ENCODE measurements around the gene CALHM4.

The CALHM4 gene

DNA sequence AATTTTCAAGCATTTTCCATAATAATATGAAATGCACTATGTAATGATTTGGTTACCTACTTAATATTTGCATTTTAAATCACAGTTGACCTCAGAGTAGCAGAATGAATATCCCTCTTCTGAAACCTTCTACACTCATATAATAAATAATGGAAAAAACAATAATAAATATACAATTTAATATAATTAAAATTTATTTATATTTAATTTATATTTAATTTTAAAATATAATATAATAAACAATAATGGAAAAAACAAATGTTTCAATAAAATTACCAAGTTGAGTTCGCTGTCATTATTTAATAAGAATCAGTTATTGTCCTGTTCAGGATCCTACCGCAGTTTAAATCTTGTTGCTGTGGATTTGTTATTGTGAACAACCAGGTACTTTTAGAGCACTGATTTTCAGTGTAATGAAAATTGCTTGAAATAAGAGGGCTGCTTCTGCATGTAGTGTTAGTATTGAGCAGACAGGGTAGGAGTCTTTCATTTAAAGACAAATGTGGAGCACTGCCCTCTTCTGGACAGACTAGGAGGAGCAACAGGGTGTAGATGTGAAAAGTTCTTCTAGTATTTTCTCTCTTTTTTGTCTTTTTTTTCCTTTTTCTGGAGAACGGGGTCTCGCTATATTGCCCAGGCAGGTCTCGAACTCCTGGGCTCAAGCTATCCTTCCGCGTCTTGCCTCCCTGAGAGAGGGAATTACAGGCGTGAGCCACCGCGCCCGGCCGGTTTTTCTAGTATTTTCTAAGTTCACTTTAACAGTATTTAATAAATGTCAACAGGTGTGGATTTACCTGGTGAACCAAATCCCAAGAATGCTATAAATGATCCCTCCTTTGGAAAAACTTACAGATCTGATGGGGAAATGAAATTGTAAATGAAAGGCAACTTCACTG, 21.6 kb upstream of the CALHM4 start:
- no peak overlapping the region for H3K9ac ChIP-seq (ENCODE audit: insufficient read length)
- no peak overlapping the region for H3K4me3 ChIP-seq
- H3K9me3 ChIP-seq (ENCODE audit: low read depth, low read length), result no peaks in the 10 kb centered on the region
- TF ChIP-seq FOXP2 (optimal IDR thresholded peaks at IDR 0.05; ENCODE audit: control extremely low read depth, extremely low read length, insufficient read depth) (no peak), EZH2 (IDR thresholded peaks at IDR 0.05) (no peak), POLR2AphosphoS5 (IDR thresholded peaks at IDR 0.05; ENCODE audit: borderline replicate concordance, low read depth, low read length) (no peak)
- peak; percentile 57 for DNase-seq (ENCODE audit: low read depth, low spot score)
- H3K27ac ChIP-seq, result no peak overlapping the region
- H3K36me3 ChIP-seq (ENCODE audit: insufficient read depth, low read length), result no peaks in the 10 kb centered on the region

DNA sequence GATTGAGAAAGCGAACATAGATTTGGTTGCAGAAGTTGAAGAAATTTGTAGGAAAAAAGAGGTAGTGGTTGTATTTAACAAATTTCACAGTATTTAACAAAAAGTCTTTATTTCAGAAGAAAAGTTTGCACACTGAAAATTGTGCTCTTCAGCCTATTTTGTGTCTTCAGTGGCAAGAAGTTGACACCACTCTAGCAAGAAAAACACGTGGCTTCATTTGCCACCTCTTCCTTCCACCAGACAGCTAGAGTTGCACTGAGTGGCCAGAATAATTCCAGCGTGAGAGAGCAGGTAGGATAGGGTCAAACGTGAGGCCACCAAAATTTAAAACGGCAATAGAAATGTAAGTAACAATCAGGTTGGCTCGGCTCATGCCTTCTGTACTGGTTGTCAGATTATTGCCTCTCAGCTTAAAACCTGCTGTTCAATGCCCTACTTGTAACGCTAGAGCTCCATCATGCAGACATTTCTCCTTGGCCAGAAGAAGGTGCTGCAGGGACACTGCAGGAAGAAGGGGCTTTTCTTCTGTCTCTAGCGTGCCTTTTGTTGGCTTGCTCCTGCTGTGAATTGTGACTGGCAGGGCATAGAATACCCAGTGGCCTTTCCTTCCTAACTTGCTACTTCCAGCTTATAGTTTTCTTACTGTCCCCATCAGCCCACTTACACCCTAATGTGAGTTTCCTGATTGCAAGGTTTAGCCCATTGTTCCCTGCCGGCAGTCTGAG, 20.2 kb upstream of the CALHM4 start:
- H3K4me3 ChIP-seq, result no peak overlapping the region
- TF ChIP-seq POLR2AphosphoS5 (IDR thresholded peaks at IDR 0.05; ENCODE audit: borderline replicate concordance, low read depth, low read length) (no peak), EZH2 (IDR thresholded peaks at IDR 0.05) (no peak), FOXP2 (optimal IDR thresholded peaks at IDR 0.05; ENCODE audit: control extremely low read depth, extremely low read length, insufficient read depth) (no peak)
- no peak for DNase-seq (ENCODE audit: low read depth, low spot score)
- no peaks in the 10 kb centered on the region for H3K9me3 ChIP-seq (ENCODE audit: low read depth, low read length)
- no peaks in the 10 kb centered on the region for H3K36me3 ChIP-seq (ENCODE audit: insufficient read depth, low read length)
- H3K27ac ChIP-seq, result no peak overlapping the region
- no peak overlapping the region for H3K9ac ChIP-seq (ENCODE audit: insufficient read length)

DNA sequence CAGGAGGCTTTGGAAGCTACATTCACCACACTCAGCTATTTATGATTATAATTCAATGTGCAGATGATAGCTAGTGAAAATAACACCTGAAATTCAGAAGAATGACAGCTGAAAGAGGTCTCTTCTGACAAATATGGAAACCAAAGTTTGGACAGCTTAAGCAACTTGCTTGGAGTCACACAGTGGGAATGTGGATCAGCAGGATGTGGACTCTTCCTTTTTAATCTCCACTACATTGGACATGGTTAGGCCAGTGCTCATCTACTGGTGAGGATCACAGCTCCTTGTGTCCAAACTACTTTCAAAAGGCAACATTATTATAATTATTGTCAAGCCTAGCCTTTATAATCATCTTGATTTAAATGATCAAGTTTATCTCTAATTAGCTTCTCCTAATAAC, 18.4 kb upstream of the CALHM4 start:
- TF ChIP-seq POLR2AphosphoS5 (IDR thresholded peaks at IDR 0.05; ENCODE audit: borderline replicate concordance, low read depth, low read length), result no peak
- DNase-seq (ENCODE audit: low read depth, low spot score), result no peak
- H3K27ac ChIP-seq, result no peak overlapping the region
- H3K9me3 ChIP-seq (ENCODE audit: low read depth, low read length), result no peaks in the 10 kb centered on the region
- H3K36me3 ChIP-seq (ENCODE audit: insufficient read depth, low read length), result no peaks in the 10 kb centered on the region
- H3K4me3 ChIP-seq, result no peak overlapping the region
- no peak overlapping the region for H3K9ac ChIP-seq (ENCODE audit: insufficient read length)

- DNase-seq (ENCODE audit: low read depth, low spot score), result peak; percentile 52
- Histone ChIP-seq H3K9ac (ENCODE audit: insufficient read length) (no peak overlapping the region), H3K4me3 (no peak overlapping the region), H3K36me3 (ENCODE audit: insufficient read depth, low read length) (no peaks in the 10 kb centered on the region), H3K9me3 (ENCODE audit: low read depth, low read length) (no peaks in the 10 kb centered on the region), H3K27ac (no peak overlapping the region)
- TF ChIP-seq EZH2 (IDR thresholded peaks at IDR 0.05) (no peak), POLR2AphosphoS5 (IDR thresholded peaks at IDR 0.05; ENCODE audit: borderline replicate concordance, low read depth, low read length) (no peak), FOXP2 (optimal IDR thresholded peaks at IDR 0.05; ENCODE audit: control extremely low read depth, extremely low read length, insufficient read depth) (no peak)
Measured at GRCh38 chr6:116536216-116536621, 17.3 kb upstream of the CALHM4 start.

DNA sequence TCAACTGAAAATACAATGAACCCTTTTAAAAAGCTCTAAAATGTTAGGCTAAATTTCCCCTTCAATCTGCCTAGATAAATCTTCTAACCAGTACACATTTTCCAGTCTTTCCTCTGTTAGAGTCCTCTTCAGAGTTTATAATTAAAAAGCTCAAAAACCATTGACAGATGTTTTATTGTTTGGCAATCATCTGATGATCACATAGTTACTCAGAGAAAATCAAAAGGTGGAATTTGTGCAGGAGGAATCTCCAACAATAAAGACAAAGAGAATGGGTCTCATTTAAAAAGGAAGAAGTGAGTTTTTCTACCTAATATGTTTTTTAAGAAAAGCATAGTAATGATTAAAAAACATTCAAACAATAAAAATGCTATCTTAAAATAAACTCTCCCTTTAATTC, 11.1 kb upstream of the CALHM4 start:
- Histone ChIP-seq H3K27ac (no peak overlapping the region), H3K9me3 (ENCODE audit: low read depth, low read length) (no peaks in the 10 kb centered on the region)
- TF ChIP-seq EZH2 (IDR thresholded peaks at IDR 0.05) (no peak), POLR2AphosphoS5 (IDR thresholded peaks at IDR 0.05; ENCODE audit: borderline replicate concordance, low read depth, low read length) (no peak), FOXP2 (optimal IDR thresholded peaks at IDR 0.05; ENCODE audit: control extremely low read depth, extremely low read length, insufficient read depth) (no peak)

DNA sequence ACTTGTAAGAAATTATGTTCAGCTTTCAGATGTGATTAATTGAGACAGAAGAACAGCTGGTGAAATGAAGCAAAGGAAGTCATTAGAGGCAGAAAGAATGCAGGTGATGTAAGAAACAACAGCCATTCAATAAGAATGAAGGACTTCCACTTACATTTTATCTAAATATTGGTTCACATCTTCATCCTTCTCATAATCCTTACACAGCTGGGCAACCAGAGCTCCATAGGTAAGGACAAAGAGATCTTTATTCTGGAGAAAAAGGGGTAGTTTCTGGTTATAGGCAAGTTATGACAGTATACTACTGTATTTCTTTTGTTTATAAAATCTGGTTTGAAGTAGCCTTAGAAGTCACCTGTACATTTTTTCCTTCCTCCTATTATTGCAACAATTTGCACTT, 10.4 kb upstream of the CALHM4 start:
- H3K4me3 ChIP-seq, result no peak overlapping the region
- no peak for DNase-seq (ENCODE audit: low read depth, low spot score)

More for the DNA sequence above, 11.1 kb upstream of the CALHM4 start:
- no peak overlapping the region for H3K9ac ChIP-seq (ENCODE audit: insufficient read length)
- no peaks in the 10 kb centered on the region for H3K36me3 ChIP-seq (ENCODE audit: insufficient read depth, low read length)
- H3K4me3 ChIP-seq, result no peak overlapping the region
- DNase-seq (ENCODE audit: low read depth, low spot score), result no peak

GRCh38 chr6:116545651-116546050, 7.9 kb upstream of the CALHM4 start, which contains the start of gene TRAPPC3L:
TSS of gene TRAPPC3L (minus strand) at chr6:116545684. CDS start at chr6:116545514, 170 bp downstream.
- Histone ChIP-seq H3K9ac (ENCODE audit: insufficient read length) (peak within 1 kb of the TSS; percentile 36), H3K27ac (no peak within 1 kb of the TSS), H3K4me3 (no peak within 1 kb of the TSS), H3K9me3 (ENCODE audit: low read depth, low read length) (no peaks in the 10 kb centered on the region), H3K36me3 (ENCODE audit: insufficient read depth, low read length) (no peaks in the 10 kb centered on the region)
- DNase-seq (ENCODE audit: low read depth, low spot score), result no peak
- TF ChIP-seq EZH2 (IDR thresholded peaks at IDR 0.05) (no peak), POLR2AphosphoS5 (IDR thresholded peaks at IDR 0.05; ENCODE audit: borderline replicate concordance, low read depth, low read length) (no peak), FOXP2 (optimal IDR thresholded peaks at IDR 0.05; ENCODE audit: control extremely low read depth, extremely low read length, insufficient read depth) (no peak)

More for the DNA sequence above, 10.4 kb upstream of the CALHM4 start:
- Histone ChIP-seq H3K27ac (no peak overlapping the region), H3K36me3 (ENCODE audit: insufficient read depth, low read length) (no peaks in the 10 kb centered on the region), H3K9ac (ENCODE audit: insufficient read length) (no peak overlapping the region), H3K9me3 (ENCODE audit: low read depth, low read length) (no peaks in the 10 kb centered on the region)
- TF ChIP-seq FOXP2 (optimal IDR thresholded peaks at IDR 0.05; ENCODE audit: control extremely low read depth, extremely low read length, insufficient read depth) (no peak), EZH2 (IDR thresholded peaks at IDR 0.05) (no peak), POLR2AphosphoS5 (IDR thresholded peaks at IDR 0.05; ENCODE audit: borderline replicate concordance, low read depth, low read length) (no peak)

- H3K36me3 ChIP-seq (ENCODE audit: insufficient read depth, low read length), result no peaks in the 10 kb centered on the region
- no peak for TF ChIP-seq FOXP2 (optimal IDR thresholded peaks at IDR 0.05; ENCODE audit: control extremely low read depth, extremely low read length, insufficient read depth)
- no peak for TF ChIP-seq EZH2 (IDR thresholded peaks at IDR 0.05)
- TF ChIP-seq POLR2AphosphoS5 (IDR thresholded peaks at IDR 0.05; ENCODE audit: borderline replicate concordance, low read depth, low read length), result no peak
- no peaks in the 10 kb centered on the region for H3K9me3 ChIP-seq (ENCODE audit: low read depth, low read length)
- H3K9ac ChIP-seq (ENCODE audit: insufficient read length), result no peak overlapping the region
- no peak for DNase-seq (ENCODE audit: low read depth, low spot score)
- H3K27ac ChIP-seq, result no peak overlapping the region
- H3K4me3 ChIP-seq, result no peak overlapping the region
Measured at GRCh38 chr6:116547358-116547757, 6.2 kb upstream of the CALHM4 start.
